Measurements from ENCODE around the gene NGLY1.

NGLY1 gene

GRCh38 chr3:25782938-25783660 is at the start of gene NGLY1:
Gene NGLY1, minus strand, starts transcription at chr3:25783443. Its CDS starts 53 bp downstream, at chr3:25783390.
- DNase-seq, result no peak

GRCh38 chr3:25831578-25831977 is 48.3 kb upstream of the NGLY1 start:
- no peak for DNase-seq

- peak; percentile 49 for DNase-seq
Observed at GRCh38 chr3:25830373-25831280, 47.4 kb upstream of the NGLY1 start.

GRCh38 chr3:25826510-25826909 is 43.3 kb upstream of the NGLY1 start:
- no peak for DNase-seq

- DNase-seq, result no peak
Observed at GRCh38 chr3:25823314-25823713, 40.1 kb upstream of the NGLY1 start.

GRCh38 chr3:25821746-25822573 is 38.7 kb upstream of the NGLY1 start:
- no peak for DNase-seq

GRCh38 chr3:25820816-25821486 is 37.7 kb upstream of the NGLY1 start:
- no peak for DNase-seq

- no peak for DNase-seq
Observed at GRCh38 chr3:25820366-25820765, 37.1 kb upstream of the NGLY1 start.

- DNase-seq, result no peak
Observed at GRCh38 chr3:25818335-25818734, 35.1 kb upstream of the NGLY1 start.

- no peak for DNase-seq
Observed at GRCh38 chr3:25817638-25818037, 34.4 kb upstream of the NGLY1 start.

- DNase-seq, result no peak
Observed at GRCh38 chr3:25817107-25817506, 33.9 kb upstream of the NGLY1 start.

- no peak for DNase-seq
Observed at GRCh38 chr3:25812644-25813043, 29.4 kb upstream of the NGLY1 start.

GRCh38 chr3:25804676-25805075 is 21.4 kb upstream of the NGLY1 start:
- no peak for DNase-seq

GRCh38 chr3:25803833-25804232 is 20.6 kb upstream of the NGLY1 start:
- DNase-seq, result no peak

GRCh38 chr3:25801786-25802185 is 18.5 kb upstream of the NGLY1 start:
- peak; percentile 7 for DNase-seq

- DNase-seq, result peak; percentile 44
Observed at GRCh38 chr3:25789596-25790556, 6.6 kb upstream of the NGLY1 start, which contains the start of gene OXSM. Gene OXSM, plus strand, starts transcription at chr3:25790090. Its CDS starts 931 bp downstream, at chr3:25791021.

- no peak for DNase-seq
Observed at GRCh38 chr3:25789209-25789595, 6.0 kb upstream of the NGLY1 start.

GRCh38 chr3:25787689-25788088 is 4.4 kb upstream of the NGLY1 start:
- no peak for DNase-seq

GRCh38 chr3:25785826-25786225 is 2.6 kb upstream of the NGLY1 start:
- DNase-seq, result no peak

GRCh38 chr3:25784971-25785370 is 1.7 kb upstream of the NGLY1 start:
- DNase-seq, result no peak

All from NCI-H1694 (cell line).